Measurements from ENCODE around the gene BATF2. TPM values are rescaled to one million over a fixed set of nuclear protein-coding genes. Genes with fewer than 3 reads are reported as not detected.

BATF2 gene
- total RNA-seq, 6 experiments from 2014 or later: 1.9 to 2.5 (median 2.3) TPM

- 84% methylated on average over 6 of the region's 6 CpGs for WGBS (ENCODE audit: insufficient coverage, low coverage, low lambda C conversion rate, missing lambda C conversion rate)
- intact Hi-C loops (cut with DNase I): no loop called here
- no peak overlapping the region for H3K27ac ChIP-seq
- H3K9me3 ChIP-seq: no peaks in the 10 kb centered on the region
- H3K27me3 ChIP-seq: no peaks in the 10 kb centered on the region
- no peaks in the 10 kb centered on the region for H3K36me3 ChIP-seq
- H3K4me3 ChIP-seq: no peak overlapping the region
- peaks cover 0 to 11% (median 3%) of the 10 kb centered on the region in 4 donors for H3K4me1 ChIP-seq
- DNase-seq: no peak
- no peak for ATAC-seq
- TF ChIP-seq POLR2A (IDR thresholded peaks at IDR 0.05): no peak
- TF ChIP-seq CTCF (IDR thresholded peaks at IDR 0.05): no peak
Measured at GRCh38 chr11:65042891-65043290, 46.1 kb upstream of the BATF2 start.

- intact Hi-C loops (cut with DNase I): no loop called here
- H3K9me3 ChIP-seq: no peaks in the 10 kb centered on the region
- H3K4me1 ChIP-seq: peaks cover 0 to 11% (median 3%) of the 10 kb centered on the region in 4 donors
- no peaks in the 10 kb centered on the region for H3K36me3 ChIP-seq
- ATAC-seq: peak; percentile 94 to 96 (median 94)
- DNase-seq: peak; percentile 92 to 96 (median 96)
- peak within 1 kb of the TSS; percentile 86 to 96 (median 92) for H3K4me3 ChIP-seq
- H3K27me3 ChIP-seq: no peaks in the 10 kb centered on the region
- H3K27ac ChIP-seq: peak within 1 kb of the TSS; percentile 67 to 75 (median 74)
- no peak for TF ChIP-seq CTCF (IDR thresholded peaks at IDR 0.05)
- TF ChIP-seq POLR2A (IDR thresholded peaks at IDR 0.05): peak; percentile 30
- no CpG with 5 or more reads among the region's 91 CpGs for WGBS (ENCODE audit: insufficient coverage, low coverage, low lambda C conversion rate, missing lambda C conversion rate)
Measured at GRCh38 chr11:65040847-65041622, 44.3 kb upstream of the BATF2 start, which contains the start of gene SAC3D1. SAC3D1 (plus strand) TSS chr11:65041210; CDS start chr11:65041293, 83 bp downstream.

GRCh38 chr11:65040520-65040846 lies 43.7 kb upstream of the BATF2 start:
- no peak for ATAC-seq
- peaks cover 0 to 4% (median 0%) of the 10 kb centered on the region in 4 donors for H3K36me3 ChIP-seq
- H3K27me3 ChIP-seq: no peaks in the 10 kb centered on the region
- no peak for TF ChIP-seq POLR2A (IDR thresholded peaks at IDR 0.05)
- no peak for TF ChIP-seq CTCF (IDR thresholded peaks at IDR 0.05)
- H3K9me3 ChIP-seq: no peaks in the 10 kb centered on the region
- DNase-seq: no peak
- H3K4me3 ChIP-seq: peak overlapping the region; percentile 86 to 96 (median 92)
- peak overlapping the region; percentile 67 to 75 (median 74) for H3K27ac ChIP-seq
- WGBS (ENCODE audit: insufficient coverage, low coverage, low lambda C conversion rate, missing lambda C conversion rate): 17% methylated on average over 6 of the region's 7 CpGs
- H3K4me1 ChIP-seq: peaks cover 0 to 11% (median 3%) of the 10 kb centered on the region in 4 donors
- intact Hi-C loops (cut with DNase I): no loop called here

GRCh38 chr11:65036931-65037330 lies 40.2 kb upstream of the BATF2 start:
- intact Hi-C loops (cut with DNase I): loop anchor here in 1 of 2 donors (10.0 kb wide), 1 partner anchor 68 kb away; no protein-coding TSS in a partner anchor
- Histone ChIP-seq H3K4me1 (peaks cover 0 to 8% (median 1%) of the 10 kb centered on the region in 4 donors), H3K9me3 (no peaks in the 10 kb centered on the region), H3K27me3 (no peaks in the 10 kb centered on the region), H3K27ac (no peak overlapping the region), H3K4me3 (no peak overlapping the region), H3K36me3 (peaks cover 0 to 15% (median 1%) of the 10 kb centered on the region in 4 donors)
- TF ChIP-seq CTCF (IDR thresholded peaks at IDR 0.05) (no peak), POLR2A (IDR thresholded peaks at IDR 0.05) (no peak)
- ATAC-seq: peak in 1 of 4 donors; percentile 6
- 51% methylated on average over 6 of the region's 6 CpGs for WGBS (ENCODE audit: insufficient coverage, low coverage, low lambda C conversion rate, missing lambda C conversion rate)
- DNase-seq: peak; percentile 76 to 85 (median 82)
